Measurements from ENCODE around the gene TGM4. TPM values are rescaled to one million over a fixed set of nuclear protein-coding genes. Genes with fewer than 3 reads are reported as not detected.
A peak's percentile ranks its signal among the peaks of the same experiment; 100 is the strongest.

TGM4 gene
- total and polyA plus RNA-seq, 2 experiments from 2014 or later = not detected

GRCh38 chr3:44960387-44961026, 86.1 kb downstream of the TGM4 start:
- Histone ChIP-seq H3K36me3 (ENCODE audit: low read depth) (no peaks in the 10 kb centered on the region), H2AFZ (no peak overlapping the region), H3F3A (ENCODE audit: insufficient read depth) (no peaks in the 10 kb centered on the region), H3K9me2 (ENCODE audit: insufficient read depth) (no peaks in the 10 kb centered on the region), H3K27me3 (replicated peaks; ENCODE audit: insufficient read depth) (no peaks in the 10 kb centered on the region), H3K79me2 (ENCODE audit: insufficient read depth) (peaks cover 80% of the 10 kb centered on the region), H4K20me1 (ENCODE audit: insufficient read depth) (peaks cover 7% of the 10 kb centered on the region; the same call in 1 of the 2 replicates), H3K4me3 (no peak overlapping the region), H3K27ac (no peak overlapping the region), H3K4me2 (ENCODE audit: unreplicated experiment) (no peak overlapping the region), H3K4me1 (ENCODE audit: insufficient read depth) (no peaks in the 10 kb centered on the region), H3K9ac (no peak overlapping the region), H3K9me3 (ENCODE audit: low read depth) (no peaks in the 10 kb centered on the region)
- WGBS, 2 experiments (ENCODE audit: low coverage in 1 of 2, low lambda C conversion rate in 2 of 2, missing lambda C conversion rate in 2 of 2) = 95 to 98% methylated on average over 3 of the region's 3 CpGs
- DNase-seq = peak; percentile 46
- TF ChIP-seq EZH2 (IDR thresholded peaks at IDR 0.05; ENCODE audit: insufficient read depth, poor library complexity, severe bottlenecking) (no peak), EZH2phosphoT487 (IDR thresholded peaks at IDR 0.05; ENCODE audit: insufficient read depth, low read depth) (no peak)
- in situ Hi-C loops (cut with MboI) = no loop called here

DNA sequence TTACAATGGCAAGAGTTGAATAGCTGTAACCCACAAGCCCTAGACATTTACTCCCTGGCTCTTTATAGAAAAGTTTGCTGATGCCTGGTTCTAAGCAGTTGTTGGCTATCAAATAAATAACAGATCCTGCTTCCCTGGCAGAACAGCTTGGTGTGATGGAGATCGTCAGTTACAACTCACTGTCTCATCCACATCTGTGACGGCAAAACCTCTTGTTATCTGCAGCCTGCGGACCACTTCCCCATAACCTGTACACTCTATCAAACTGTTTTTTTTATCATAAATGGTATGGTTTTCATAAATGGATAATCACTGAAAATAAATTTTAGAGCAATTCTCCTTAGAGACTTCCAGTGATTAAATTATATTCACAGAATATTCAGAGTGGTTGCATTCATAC, 87.5 kb downstream of the TGM4 start:
- H3K4me1 ChIP-seq (ENCODE audit: insufficient read depth) = no peaks in the 10 kb centered on the region
- 96% methylated on average over 3 of the region's 3 CpGs for WGBS, 2 experiments (ENCODE audit: low coverage in 1 of 2, low lambda C conversion rate in 2 of 2, missing lambda C conversion rate in 2 of 2)
- no peaks in the 10 kb centered on the region for H3K36me3 ChIP-seq (ENCODE audit: low read depth)
- H3K9me2 ChIP-seq (ENCODE audit: insufficient read depth) = no peaks in the 10 kb centered on the region
- H3K27ac ChIP-seq = no peak overlapping the region
- no peaks in the 10 kb centered on the region for H3K27me3 ChIP-seq (replicated peaks; ENCODE audit: insufficient read depth)
- no peak for DNase-seq
- no peaks in the 10 kb centered on the region for H3K9me3 ChIP-seq (ENCODE audit: low read depth)
- H3F3A ChIP-seq (ENCODE audit: insufficient read depth) = no peaks in the 10 kb centered on the region
- H4K20me1 ChIP-seq (ENCODE audit: insufficient read depth) = peaks cover 7% of the 10 kb centered on the region; the same call in 1 of the 2 replicates
- no peak overlapping the region for H3K9ac ChIP-seq
- peaks cover 88% of the 10 kb centered on the region for H3K79me2 ChIP-seq (ENCODE audit: insufficient read depth)
- TF ChIP-seq EZH2 (IDR thresholded peaks at IDR 0.05; ENCODE audit: insufficient read depth, poor library complexity, severe bottlenecking) (no peak), EZH2phosphoT487 (IDR thresholded peaks at IDR 0.05; ENCODE audit: insufficient read depth, low read depth) (no peak)
- no peak overlapping the region for H3K4me2 ChIP-seq (ENCODE audit: unreplicated experiment)
- in situ Hi-C loops (cut with MboI) = no loop called here
- no peak overlapping the region for H2AFZ ChIP-seq
- H3K4me3 ChIP-seq = no peak overlapping the region

DNA sequence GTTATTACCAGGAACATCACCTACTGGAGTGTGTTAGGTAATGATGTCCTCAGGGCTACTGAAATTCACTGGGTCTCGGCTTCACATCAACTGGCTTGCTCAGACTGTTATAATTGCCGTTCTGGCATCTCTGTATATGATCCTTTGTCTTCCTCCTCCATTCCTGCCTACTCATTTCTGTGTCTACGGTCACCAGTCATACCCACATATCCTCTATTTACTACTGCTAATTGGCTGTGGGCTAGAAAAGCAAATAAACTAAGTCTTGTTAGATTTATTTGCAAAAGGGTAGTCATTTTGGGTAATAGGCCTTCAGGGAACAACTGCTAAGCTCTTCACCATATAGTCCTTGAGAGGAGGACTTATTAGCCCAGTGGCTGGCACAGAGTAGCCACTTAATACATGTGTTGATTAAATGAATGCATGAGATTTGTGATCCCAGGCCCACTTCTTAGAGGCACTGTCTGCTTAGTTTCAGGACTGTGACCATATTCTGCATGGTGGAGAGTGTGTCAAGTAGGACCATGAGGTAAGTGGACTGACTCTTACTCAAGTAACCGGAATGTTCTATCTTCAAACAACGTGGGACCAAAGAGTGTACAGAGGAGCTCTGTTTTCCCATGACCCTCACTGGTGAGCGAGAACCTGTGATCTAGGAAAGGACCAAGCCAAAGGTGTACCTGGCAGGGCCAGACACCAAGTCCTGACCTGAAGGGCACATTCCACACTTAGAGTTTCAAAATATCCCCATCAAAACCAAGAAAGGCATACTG, 88.4 kb downstream of the TGM4 start:
- no peaks in the 10 kb centered on the region for H3K4me1 ChIP-seq (ENCODE audit: insufficient read depth)
- TF ChIP-seq EZH2 (IDR thresholded peaks at IDR 0.05; ENCODE audit: insufficient read depth, poor library complexity, severe bottlenecking) (no peak), EZH2phosphoT487 (IDR thresholded peaks at IDR 0.05; ENCODE audit: insufficient read depth, low read depth) (no peak)
- no peak overlapping the region for H3K27ac ChIP-seq
- peak; percentile 27 for DNase-seq
- H3K27me3 ChIP-seq (replicated peaks; ENCODE audit: insufficient read depth) = no peaks in the 10 kb centered on the region
- H2AFZ ChIP-seq = no peak overlapping the region
- H4K20me1 ChIP-seq (ENCODE audit: insufficient read depth) = peaks cover 7% of the 10 kb centered on the region; the same call in 1 of the 2 replicates
- H3K4me3 ChIP-seq = no peak overlapping the region
- H3K9ac ChIP-seq = no peak overlapping the region
- no peak overlapping the region for H3K4me2 ChIP-seq (ENCODE audit: unreplicated experiment)
- no peaks in the 10 kb centered on the region for H3F3A ChIP-seq (ENCODE audit: insufficient read depth)
- peaks cover 88% of the 10 kb centered on the region for H3K79me2 ChIP-seq (ENCODE audit: insufficient read depth)
- WGBS, 2 experiments (ENCODE audit: low coverage in 1 of 2, low lambda C conversion rate in 2 of 2, missing lambda C conversion rate in 2 of 2) = 76 to 83% methylated on average over 6 of the region's 6 CpGs
- no peaks in the 10 kb centered on the region for H3K36me3 ChIP-seq (ENCODE audit: low read depth)
- in situ Hi-C loops (cut with MboI) = no loop called here
- H3K9me3 ChIP-seq (ENCODE audit: low read depth) = no peaks in the 10 kb centered on the region
- no peaks in the 10 kb centered on the region for H3K9me2 ChIP-seq (ENCODE audit: insufficient read depth)

DNA sequence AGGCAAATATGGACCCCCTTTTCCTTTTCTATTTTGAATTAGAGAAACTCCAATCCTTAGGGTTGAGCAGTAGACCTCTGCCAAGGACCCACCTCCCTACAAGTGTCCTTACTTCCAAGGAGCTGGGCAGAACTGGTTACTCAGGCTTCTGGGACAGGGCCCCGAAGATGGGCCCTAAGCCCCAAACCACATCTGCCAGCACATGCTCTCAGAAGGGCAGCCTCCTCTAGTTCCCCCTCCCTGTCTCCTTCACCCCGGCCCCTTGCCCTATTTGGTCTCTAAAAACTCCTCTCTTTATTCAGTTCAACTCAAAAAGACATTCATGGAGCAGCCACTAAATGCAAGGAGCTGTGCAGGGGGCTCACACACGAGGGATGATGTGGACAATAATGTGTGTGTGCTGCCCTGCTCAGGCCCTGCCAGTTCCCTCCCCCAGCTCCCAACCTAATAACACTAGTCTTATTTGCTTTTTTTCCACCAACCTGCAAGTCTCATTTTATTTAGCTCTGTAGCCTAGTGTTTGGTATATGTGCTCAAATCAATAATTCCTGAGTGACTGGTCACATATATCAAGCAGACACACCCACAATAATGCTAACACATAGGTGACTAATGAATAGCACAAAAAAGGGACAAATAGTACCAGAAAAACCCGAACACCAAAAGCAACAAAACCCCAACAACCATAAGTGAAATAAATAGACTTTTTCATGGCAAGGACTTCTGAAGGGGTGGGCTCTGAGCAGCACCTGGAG, 89.3 kb downstream of the TGM4 start:
- in situ Hi-C loops (cut with MboI) = no loop called here
- H3K4me2 ChIP-seq (ENCODE audit: unreplicated experiment) = no peak overlapping the region
- no peak overlapping the region for H3K27ac ChIP-seq
- TF ChIP-seq EZH2 (IDR thresholded peaks at IDR 0.05; ENCODE audit: insufficient read depth, poor library complexity, severe bottlenecking) (no peak), EZH2phosphoT487 (IDR thresholded peaks at IDR 0.05; ENCODE audit: insufficient read depth, low read depth) (no peak)
- H3K9me3 ChIP-seq (ENCODE audit: low read depth) = no peaks in the 10 kb centered on the region
- H3K9ac ChIP-seq = no peak overlapping the region
- no peaks in the 10 kb centered on the region for H3F3A ChIP-seq (ENCODE audit: insufficient read depth)
- no peak overlapping the region for H3K4me3 ChIP-seq
- H4K20me1 ChIP-seq (ENCODE audit: insufficient read depth) = peaks cover 7% of the 10 kb centered on the region; the same call in 1 of the 2 replicates
- H3K36me3 ChIP-seq (ENCODE audit: low read depth) = no peaks in the 10 kb centered on the region
- H3K9me2 ChIP-seq (ENCODE audit: insufficient read depth) = no peaks in the 10 kb centered on the region
- no peaks in the 10 kb centered on the region for H3K4me1 ChIP-seq (ENCODE audit: insufficient read depth)
- H3K27me3 ChIP-seq (replicated peaks; ENCODE audit: insufficient read depth) = no peaks in the 10 kb centered on the region
- no peak overlapping the region for H2AFZ ChIP-seq
- no peak for DNase-seq
- H3K79me2 ChIP-seq (ENCODE audit: insufficient read depth) = peaks cover 97% of the 10 kb centered on the region
- 74 to 77% methylated on average over 4 of the region's 4 CpGs for WGBS, 2 experiments (ENCODE audit: low coverage in 1 of 2, low lambda C conversion rate in 2 of 2, missing lambda C conversion rate in 2 of 2)

MicroRNAs within 50 kb of the gene (microRNA counts, 767-probe panel; counts per million panel counts)
- microRNA hsa-miR-564 = 447 counts per million, percentile 86 among the panel's probes with 10 or more counts

Other genes with a start within 250 kb of the TGM4 start
- gene ZNF197, start 249.6 kb upstream of the TGM4 start, total RNA-seq (2014; rRNA removed; shearing (Covaris generic)) = 10.1 and 10.6 TPM in 2 replicates
- gene ZNF197, start 249.6 kb upstream of the TGM4 start, polyA plus RNA-seq (2016; fragmentation: Nextera tagmentation; extraction: Ambion mirVana) = 6.9 and 7.4 TPM in 2 replicates
- gene ZNF35, start 225.9 kb upstream of the TGM4 start, total RNA-seq (2014; rRNA removed; shearing (Covaris generic)) = 7.3 and 21.8 TPM in 2 replicates
- gene ZNF35, start 225.9 kb upstream of the TGM4 start, polyA plus RNA-seq (2016; fragmentation: Nextera tagmentation; extraction: Ambion mirVana) = 4.3 and 5.1 TPM in 2 replicates
- 3.8 and 4.3 TPM in 2 replicates for gene ZNF502, start 161.9 kb upstream of the TGM4 start, total RNA-seq (2014; rRNA removed; shearing (Covaris generic))
- gene ZNF502, start 161.9 kb upstream of the TGM4 start, polyA plus RNA-seq (2016; fragmentation: Nextera tagmentation; extraction: Ambion mirVana) = 2.4 and 2.9 TPM in 2 replicates
- gene ZNF501, start 145.0 kb upstream of the TGM4 start, total RNA-seq (2014; rRNA removed; shearing (Covaris generic)) = 5.4 and 9.0 TPM in 2 replicates
- gene ZNF501, start 145.0 kb upstream of the TGM4 start, polyA plus RNA-seq (2016; fragmentation: Nextera tagmentation; extraction: Ambion mirVana) = 3.8 and 5.1 TPM in 2 replicates
- 24.3 and 25.0 TPM in 2 replicates for gene KIAA1143, start 113.0 kb upstream of the TGM4 start, total RNA-seq (2014; rRNA removed; shearing (Covaris generic))
- 21.8 and 23.5 TPM in 2 replicates for gene KIAA1143, start 113.0 kb upstream of the TGM4 start, polyA plus RNA-seq (2016; fragmentation: Nextera tagmentation; extraction: Ambion mirVana)
- gene KIF15, start 112.8 kb upstream of the TGM4 start, total RNA-seq (2014; rRNA removed; shearing (Covaris generic)) = 3.3 and 3.9 TPM in 2 replicates
- 2.9 and 3.3 TPM in 2 replicates for gene KIF15, start 112.8 kb upstream of the TGM4 start, polyA plus RNA-seq (2016; fragmentation: Nextera tagmentation; extraction: Ambion mirVana)
- gene TMEM42, start 12.7 kb upstream of the TGM4 start, total RNA-seq (2014; rRNA removed; shearing (Covaris generic)) = 23.2 and 33.8 TPM in 2 replicates
- gene TMEM42, start 12.7 kb upstream of the TGM4 start, polyA plus RNA-seq (2016; fragmentation: Nextera tagmentation; extraction: Ambion mirVana) = 34.2 and 35.0 TPM in 2 replicates
- gene ZDHHC3, start 101.6 kb downstream of the TGM4 start, total RNA-seq (2014; rRNA removed; shearing (Covaris generic)) = 76.2 and 89.5 TPM in 2 replicates
- gene ZDHHC3, start 101.6 kb downstream of the TGM4 start, polyA plus RNA-seq (2016; fragmentation: Nextera tagmentation; extraction: Ambion mirVana) = 48.7 and 48.9 TPM in 2 replicates
- 31.1 and 60.7 TPM in 2 replicates for gene EXOSC7, start 101.6 kb downstream of the TGM4 start, total RNA-seq (2014; rRNA removed; shearing (Covaris generic))
- 49.1 and 53.5 TPM in 2 replicates for gene EXOSC7, start 101.6 kb downstream of the TGM4 start, polyA plus RNA-seq (2016; fragmentation: Nextera tagmentation; extraction: Ambion mirVana)
- 42.1 and 45.4 TPM in 2 replicates for gene CLEC3B, start 151.7 kb downstream of the TGM4 start, total RNA-seq (2014; rRNA removed; shearing (Covaris generic))
- 48.8 and 49.5 TPM in 2 replicates for gene CLEC3B, start 151.7 kb downstream of the TGM4 start, polyA plus RNA-seq (2016; fragmentation: Nextera tagmentation; extraction: Ambion mirVana)